Activated CD4-positive, CD25-positive, alpha-beta regulatory T cell treated with anti-CD3 and anti-CD28 coated beads, Interleukin-2, amount 50 U/mL, for 16 hours (primary cell): ENCODE measurements around the gene ABCA6.

ENCODE experiments used
- DNase-seq: peaks from one replicate; pipeline ENCODE4 v3.0.0-alpha.2; 2020; ENCODE audit warnings: low read depth, low spot score

Gene ABCA6

GRCh38 chr17:69143151-69143550, 1.5 kb upstream of the ABCA6 start:
- DNase-seq, result no peak

- DNase-seq, result no peak
These were observed 594 bp upstream of the ABCA6 start for GRCh38 chr17:69142175-69142802.

- DNase-seq, result no peak
These were observed 7.6 kb downstream of the ABCA6 start for GRCh38 chr17:69134112-69134511.

DNA sequence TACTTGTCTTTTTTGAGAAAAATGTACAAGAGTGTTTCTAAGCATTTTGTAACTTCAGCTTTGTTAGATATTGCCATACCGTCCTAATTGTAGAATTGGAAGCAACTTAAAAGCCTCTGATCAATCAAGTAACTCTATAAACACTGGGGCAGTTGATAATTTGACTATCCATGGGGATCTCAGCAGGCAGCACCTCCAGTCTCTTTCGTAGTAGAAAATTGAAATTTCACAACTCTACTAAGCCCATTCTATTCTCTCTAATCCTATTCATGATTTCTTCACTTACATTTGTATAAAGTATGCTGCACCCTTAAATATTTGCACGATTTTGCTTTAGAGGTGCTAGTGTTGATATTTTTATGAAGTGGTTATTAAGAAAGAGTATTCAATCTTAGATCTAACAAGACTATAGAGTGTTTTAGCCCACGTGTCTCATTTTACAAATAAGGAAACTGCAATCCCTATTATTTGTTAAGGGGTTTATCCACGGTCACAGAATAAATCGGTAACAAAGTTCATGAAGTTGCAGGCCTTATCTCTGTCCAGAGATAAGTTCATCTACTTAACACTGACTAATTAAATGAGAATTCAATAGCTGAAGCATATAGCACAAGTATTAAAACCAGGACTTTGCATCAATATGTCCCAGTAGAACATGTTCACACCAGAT, 10.9 kb downstream of the ABCA6 start:
- DNase-seq, result no peak

DNA sequence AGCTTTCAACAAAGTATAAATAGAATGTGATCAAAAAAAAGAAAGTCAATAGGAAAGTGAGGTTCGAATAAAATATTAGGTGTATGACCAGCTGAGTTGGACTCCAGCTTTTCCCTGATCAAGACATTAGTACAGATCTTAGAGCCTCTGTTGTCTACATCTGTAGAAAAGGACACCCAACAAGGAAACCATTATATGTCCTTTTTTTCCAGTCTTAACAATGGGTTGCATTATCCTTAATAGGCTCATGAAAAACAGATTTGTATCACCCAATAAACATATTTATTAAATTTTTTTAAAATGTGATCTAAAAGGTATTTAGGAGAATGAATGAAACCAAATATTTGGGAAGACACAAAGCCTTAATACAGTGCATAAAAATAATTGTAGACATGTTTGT, 18.1 kb downstream of the ABCA6 start:
- no peak for DNase-seq

- no peak for DNase-seq
These were observed 19.6 kb downstream of the ABCA6 start for GRCh38 chr17:69122065-69122464.

DNA sequence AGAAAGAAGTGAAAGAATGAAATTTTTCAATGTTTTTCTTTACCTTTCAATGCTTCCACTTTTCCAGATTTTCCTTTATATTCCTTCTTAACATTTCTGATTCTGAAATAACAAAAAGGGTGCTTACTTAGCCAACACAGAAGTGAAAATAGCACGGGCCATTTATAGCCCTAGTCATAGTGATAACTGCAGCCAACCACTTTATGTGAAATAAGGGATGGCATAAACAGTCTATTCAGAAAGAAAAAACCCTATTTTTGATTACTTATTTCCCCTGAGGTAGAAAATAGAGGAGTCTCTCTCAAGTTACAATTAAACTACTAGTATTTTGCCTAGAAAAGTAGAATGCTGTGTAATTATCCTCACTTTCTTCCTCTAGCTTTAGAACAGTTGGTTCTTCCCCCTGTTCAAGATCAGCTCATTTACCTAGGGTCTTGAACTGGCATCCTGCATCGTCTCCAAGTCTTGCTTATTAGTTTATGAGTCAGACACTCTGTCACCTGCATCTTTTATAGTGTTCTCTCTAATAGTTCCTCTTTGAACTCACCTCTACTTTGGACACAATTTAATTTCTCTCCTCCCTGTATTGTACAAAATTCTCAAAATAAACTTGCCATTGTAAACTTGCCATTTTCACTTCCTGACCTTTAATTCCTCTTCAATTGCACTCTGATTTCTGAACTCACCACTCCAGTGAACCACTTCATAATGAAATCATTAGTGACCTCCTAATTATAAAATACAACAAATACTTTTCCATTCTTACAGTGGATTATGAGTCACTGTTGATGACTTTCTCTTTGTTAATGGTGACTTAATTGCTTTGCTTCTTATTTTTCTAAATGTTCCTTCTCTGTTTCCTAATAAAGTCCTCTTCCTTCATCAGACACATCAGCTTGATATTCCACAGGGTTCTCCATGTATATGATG, 23.6 kb downstream of the ABCA6 start:
- DNase-seq, result no peak

GRCh38 chr17:69111794-69112193, 29.9 kb downstream of the ABCA6 start:
- no peak for DNase-seq

- no peak for DNase-seq
These were observed 35.6 kb downstream of the ABCA6 start for GRCh38 chr17:69105907-69106730.

GRCh38 chr17:69103557-69104233, 38.0 kb downstream of the ABCA6 start:
- no peak for DNase-seq

- no peak for DNase-seq
These were observed 43.1 kb downstream of the ABCA6 start for GRCh38 chr17:69098625-69099024.

DNA sequence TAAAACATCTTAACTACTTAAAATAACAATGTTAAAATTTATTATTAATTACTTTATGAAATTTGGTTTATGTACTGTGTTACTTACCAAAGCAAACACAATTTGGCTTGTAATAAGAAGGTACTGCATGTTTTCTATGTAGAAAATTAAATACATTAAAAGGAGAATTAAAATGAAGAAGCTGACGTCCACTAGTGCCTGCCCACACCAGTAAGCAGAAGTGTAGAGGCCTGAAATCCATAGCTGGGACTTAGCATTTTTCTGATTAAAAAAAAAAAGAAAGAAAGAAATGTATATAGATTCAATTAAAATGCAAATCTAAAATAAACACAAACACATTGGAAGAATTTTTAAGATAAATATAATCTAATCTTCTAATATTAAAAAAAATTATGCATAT, 45.2 kb downstream of the ABCA6 start:
- DNase-seq, result no peak

- DNase-seq, result no peak
These were observed 47.7 kb downstream of the ABCA6 start for GRCh38 chr17:69093995-69094394.

- no peak for DNase-seq
These were observed 48.4 kb downstream of the ABCA6 start for GRCh38 chr17:69093279-69093789.

DNA sequence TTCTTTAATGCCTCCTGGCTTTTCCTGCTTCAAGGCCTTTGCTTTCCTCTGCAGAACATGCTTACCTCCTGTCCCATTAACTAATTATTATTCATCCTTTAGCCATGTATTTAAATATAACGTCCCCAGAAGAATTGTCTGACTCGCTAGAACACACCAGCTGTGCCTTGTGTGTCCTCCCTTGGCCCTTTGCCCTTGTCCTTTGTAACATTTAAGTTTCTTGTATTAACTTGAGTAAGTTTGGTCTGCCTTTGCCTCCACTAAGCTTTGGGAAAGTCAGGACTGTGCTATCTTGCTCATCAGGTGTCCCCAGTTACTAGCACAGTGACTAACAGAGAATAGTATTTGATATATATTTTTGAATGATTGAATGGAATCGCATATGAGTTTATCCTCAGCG, 51.3 kb downstream of the ABCA6 start:
- no peak for DNase-seq

- DNase-seq, result no peak
These were observed 53.0 kb downstream of the ABCA6 start for GRCh38 chr17:69088643-69089200.

DNA sequence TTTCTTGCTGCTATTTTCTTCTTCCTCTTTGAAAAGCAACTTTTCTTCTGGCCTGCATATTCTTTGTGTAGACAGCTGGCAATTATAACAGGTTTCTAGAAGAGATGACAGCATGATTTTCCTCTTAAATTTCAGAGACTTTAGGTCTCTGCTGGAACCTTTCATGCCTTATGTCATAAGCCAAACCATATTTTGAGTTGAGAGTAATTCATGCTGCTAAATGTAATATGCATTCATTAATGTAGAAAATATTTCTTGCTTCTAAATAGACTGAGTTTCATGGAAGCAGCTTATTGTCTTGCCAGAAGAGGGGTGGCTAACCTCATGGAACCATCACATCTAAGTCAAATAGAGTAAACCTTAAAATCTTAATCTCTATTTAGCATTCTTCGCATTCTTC, 55.1 kb downstream of the ABCA6 start:
- DNase-seq, result no peak

GRCh38 chr17:69084911-69085310, 56.8 kb downstream of the ABCA6 start:
- no peak for DNase-seq

- no peak for DNase-seq
These were observed 59.0 kb downstream of the ABCA6 start for GRCh38 chr17:69082696-69083095.

DNA sequence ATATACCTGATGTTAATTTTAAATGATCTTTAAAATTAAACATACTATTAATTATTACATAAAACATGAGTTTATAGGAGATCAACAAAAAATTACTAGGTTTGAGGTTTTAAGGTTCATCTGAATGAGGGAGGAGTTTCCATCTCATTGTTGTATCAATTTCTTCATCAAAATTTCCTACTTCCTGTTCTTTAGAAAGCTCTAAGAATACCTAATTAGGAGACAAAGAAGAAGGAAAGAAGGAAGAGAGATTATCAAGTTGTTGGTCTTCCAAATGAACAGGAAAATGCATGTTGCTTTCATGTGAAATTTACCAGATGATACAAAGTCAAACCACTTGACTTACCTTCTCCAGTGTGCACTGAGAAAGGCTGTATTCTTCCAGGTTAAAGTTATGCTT, 62.8 kb downstream of the ABCA6 start:
- no peak for DNase-seq

DNA sequence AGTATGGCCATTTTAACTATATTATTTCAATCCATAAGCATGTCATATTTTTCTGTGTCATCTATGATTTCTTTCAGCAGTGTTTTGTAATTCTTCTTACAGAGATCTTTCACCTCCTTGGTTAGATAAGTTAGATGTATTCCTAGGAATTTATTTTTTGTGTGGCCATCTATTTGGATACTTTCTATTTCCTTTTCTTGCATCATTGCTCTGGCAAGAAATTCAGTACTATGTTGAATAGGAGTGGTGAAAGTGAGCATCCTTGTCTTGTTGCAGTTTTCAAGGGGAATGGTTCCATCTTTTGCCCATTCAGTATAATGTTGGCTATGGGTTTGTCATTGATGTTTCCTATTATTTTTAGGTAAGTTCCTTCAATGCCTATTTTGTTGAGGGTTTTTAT, 65.9 kb downstream of the ABCA6 start:
- DNase-seq, result no peak
